ENCODE data around the gene TUBA1B. TPM values are rescaled to one million over a fixed set of nuclear protein-coding genes. Genes with fewer than 3 reads are reported as not detected.
A peak's percentile ranks its signal among the peaks of the same experiment; 100 is the strongest.
"Not testable (repeated sequence)": the region's sequence is repeated elsewhere in the genome, so short reads cannot be mapped to it uniquely, and the experiment has no call there.

Gene TUBA1B
- polyA plus RNA-seq, 1 donor: 751 TPM

DNA sequence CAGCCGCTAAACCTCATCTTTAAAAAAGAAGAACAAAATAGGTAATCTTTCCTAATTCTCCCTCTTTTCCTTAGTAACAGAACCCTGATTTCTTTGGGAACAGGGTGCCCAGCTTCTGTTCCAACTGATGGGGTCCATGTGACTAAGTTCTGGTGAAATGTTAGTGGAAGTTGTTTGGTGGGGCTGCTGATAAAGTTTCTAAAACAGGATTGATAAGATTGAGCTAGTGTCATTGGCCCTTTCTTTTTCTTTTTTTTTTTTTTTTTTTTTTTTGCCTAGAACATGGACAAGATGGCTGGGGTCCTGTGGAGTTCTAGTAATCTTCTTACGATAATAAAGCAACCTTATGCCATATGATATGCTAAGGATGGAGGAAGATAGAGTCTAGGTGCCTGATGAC, 16.2 kb upstream of the TUBA1B start:
- DNase-seq: no peak
- no CpG with 5 or more reads among the region's 2 CpGs for WGBS (ENCODE audit: insufficient coverage, low lambda C conversion rate)
- no peaks in the 10 kb centered on the region for H3K27me3 ChIP-seq (ENCODE audit: control insufficient read depth, insufficient read depth, low read length)
- no peak overlapping the region for H3K27ac ChIP-seq (ENCODE audit: low read length)
- H3K36me3 ChIP-seq (ENCODE audit: control insufficient read depth, insufficient read depth, low read length): no peaks in the 10 kb centered on the region
- no peak overlapping the region for H3K4me3 ChIP-seq (ENCODE audit: low read length)
- no peaks in the 10 kb centered on the region for H3K9me3 ChIP-seq (ENCODE audit: control insufficient read depth, low read depth, low read length)
- no peaks in the 10 kb centered on the region for H3K4me1 ChIP-seq (ENCODE audit: control insufficient read depth, insufficient read depth, low read length)

GRCh38 chr12:49146406-49146805, 15.2 kb upstream of the TUBA1B start:
- no peaks in the 10 kb centered on the region for H3K36me3 ChIP-seq (ENCODE audit: control insufficient read depth, insufficient read depth, low read length)
- H3K4me1 ChIP-seq (ENCODE audit: control insufficient read depth, insufficient read depth, low read length): no peaks in the 10 kb centered on the region
- no peaks in the 10 kb centered on the region for H3K9me3 ChIP-seq (ENCODE audit: control insufficient read depth, low read depth, low read length)
- no peak overlapping the region for H3K27ac ChIP-seq (ENCODE audit: low read length)
- H3K27me3 ChIP-seq (ENCODE audit: control insufficient read depth, insufficient read depth, low read length): no peaks in the 10 kb centered on the region
- no peak overlapping the region for H3K4me3 ChIP-seq (ENCODE audit: low read length)
- WGBS (ENCODE audit: insufficient coverage, low lambda C conversion rate): no CpG with 5 or more reads among the region's 1 CpG
- DNase-seq: no peak

GRCh38 chr12:49144384-49144783, 13.2 kb upstream of the TUBA1B start:
- Histone ChIP-seq H3K36me3 (ENCODE audit: control insufficient read depth, insufficient read depth, low read length) (no peaks in the 10 kb centered on the region), H3K27me3 (ENCODE audit: control insufficient read depth, insufficient read depth, low read length) (no peaks in the 10 kb centered on the region), H3K27ac (ENCODE audit: low read length) (no peak overlapping the region), H3K4me1 (ENCODE audit: control insufficient read depth, insufficient read depth, low read length) (no peaks in the 10 kb centered on the region), H3K4me3 (ENCODE audit: low read length) (no peak overlapping the region), H3K9me3 (ENCODE audit: control insufficient read depth, low read depth, low read length) (no peaks in the 10 kb centered on the region)
- no peak for DNase-seq
- WGBS (ENCODE audit: insufficient coverage, low lambda C conversion rate): 80% methylated on average over 1 of the region's 2 CpGs

DNA sequence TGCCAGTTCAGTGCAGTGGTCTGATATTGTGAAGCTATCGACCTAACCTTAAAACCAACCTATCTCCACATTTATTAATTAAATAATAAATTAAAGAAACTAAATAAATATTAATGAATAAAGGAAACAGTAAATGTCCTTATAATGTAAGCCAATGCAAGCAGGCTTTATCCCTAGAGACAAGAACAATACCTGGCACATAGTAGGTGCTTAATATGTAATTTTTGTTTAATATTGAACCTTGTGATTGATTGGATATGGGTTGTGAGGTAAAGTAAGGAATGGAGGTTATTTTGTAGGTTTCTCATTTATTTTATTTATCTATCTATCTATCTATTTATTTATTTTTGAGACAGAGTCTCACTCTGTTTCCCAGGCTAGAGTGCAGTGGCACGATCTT, 7.8 kb upstream of the TUBA1B start:
- H3K27me3 ChIP-seq (ENCODE audit: control insufficient read depth, insufficient read depth, low read length): no peaks in the 10 kb centered on the region
- H3K4me3 ChIP-seq (ENCODE audit: low read length): no peak overlapping the region
- no peak overlapping the region for H3K27ac ChIP-seq (ENCODE audit: low read length)
- no peaks in the 10 kb centered on the region for H3K4me1 ChIP-seq (ENCODE audit: control insufficient read depth, insufficient read depth, low read length)
- H3K9me3 ChIP-seq (ENCODE audit: control insufficient read depth, low read depth, low read length): no peaks in the 10 kb centered on the region
- no peaks in the 10 kb centered on the region for H3K36me3 ChIP-seq (ENCODE audit: control insufficient read depth, insufficient read depth, low read length)
- DNase-seq: no peak
- no CpG with 5 or more reads among the region's 2 CpGs for WGBS (ENCODE audit: insufficient coverage, low lambda C conversion rate)

DNA sequence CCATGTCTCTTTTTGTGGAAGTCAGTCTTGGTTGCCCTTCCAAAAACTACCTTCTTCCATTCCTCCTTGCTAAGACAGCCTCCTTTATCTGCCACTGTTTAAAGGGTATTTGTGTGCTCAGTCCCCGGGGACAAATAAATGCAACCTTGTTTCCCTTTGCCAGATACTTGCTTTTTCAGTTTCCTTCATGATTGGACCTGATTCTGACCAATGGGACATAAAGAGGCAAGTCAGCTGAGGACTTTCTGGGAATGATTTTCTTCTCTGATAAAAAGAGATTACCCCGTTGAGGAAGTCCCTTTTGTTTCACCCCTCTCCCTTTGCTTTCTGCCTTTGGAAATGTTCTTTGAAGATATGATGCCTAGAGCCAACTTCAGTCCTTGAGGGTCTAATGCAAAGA, 7.4 kb upstream of the TUBA1B start:
- no peaks in the 10 kb centered on the region for H3K27me3 ChIP-seq (ENCODE audit: control insufficient read depth, insufficient read depth, low read length)
- peak in 1 of 2 donors; percentile 4 for DNase-seq
- no peak overlapping the region for H3K4me3 ChIP-seq (ENCODE audit: low read length)
- H3K36me3 ChIP-seq (ENCODE audit: control insufficient read depth, insufficient read depth, low read length): no peaks in the 10 kb centered on the region
- H3K27ac ChIP-seq (ENCODE audit: low read length): no peak overlapping the region
- H3K9me3 ChIP-seq (ENCODE audit: control insufficient read depth, low read depth, low read length): no peaks in the 10 kb centered on the region
- no peaks in the 10 kb centered on the region for H3K4me1 ChIP-seq (ENCODE audit: control insufficient read depth, insufficient read depth, low read length)
- no CpG with 5 or more reads among the region's 2 CpGs for WGBS (ENCODE audit: insufficient coverage, low lambda C conversion rate)

- Histone ChIP-seq H3K9me3 (ENCODE audit: control insufficient read depth, low read depth, low read length) (no peaks in the 10 kb centered on the region), H3K4me3 (ENCODE audit: low read length) (no peak overlapping the region), H3K27ac (ENCODE audit: low read length) (no peak overlapping the region), H3K27me3 (ENCODE audit: control insufficient read depth, insufficient read depth, low read length) (no peaks in the 10 kb centered on the region), H3K36me3 (ENCODE audit: control insufficient read depth, insufficient read depth, low read length) (no peaks in the 10 kb centered on the region), H3K4me1 (ENCODE audit: control insufficient read depth, insufficient read depth, low read length) (no peaks in the 10 kb centered on the region)
- DNase-seq: no peak
- no CpG with 5 or more reads among the region's 1 CpG for WGBS (ENCODE audit: insufficient coverage, low lambda C conversion rate)
Observed at GRCh38 chr12:49137476-49137875, 6.3 kb upstream of the TUBA1B start.

- H3K4me1 ChIP-seq (ENCODE audit: control insufficient read depth, insufficient read depth, low read length); DNase-seq; H3K4me3 ChIP-seq (ENCODE audit: low read length); H3K36me3 ChIP-seq (ENCODE audit: control insufficient read depth, insufficient read depth, low read length); H3K27me3 ChIP-seq (ENCODE audit: control insufficient read depth, insufficient read depth, low read length); H3K9me3 ChIP-seq (ENCODE audit: control insufficient read depth, low read depth, low read length); H3K27ac ChIP-seq (ENCODE audit: low read length): not testable (repeated sequence)
- WGBS (ENCODE audit: insufficient coverage, low lambda C conversion rate): no CpG with 5 or more reads among the region's 3 CpGs
Observed at GRCh38 chr12:49136997-49137396, 5.8 kb upstream of the TUBA1B start.

DNA sequence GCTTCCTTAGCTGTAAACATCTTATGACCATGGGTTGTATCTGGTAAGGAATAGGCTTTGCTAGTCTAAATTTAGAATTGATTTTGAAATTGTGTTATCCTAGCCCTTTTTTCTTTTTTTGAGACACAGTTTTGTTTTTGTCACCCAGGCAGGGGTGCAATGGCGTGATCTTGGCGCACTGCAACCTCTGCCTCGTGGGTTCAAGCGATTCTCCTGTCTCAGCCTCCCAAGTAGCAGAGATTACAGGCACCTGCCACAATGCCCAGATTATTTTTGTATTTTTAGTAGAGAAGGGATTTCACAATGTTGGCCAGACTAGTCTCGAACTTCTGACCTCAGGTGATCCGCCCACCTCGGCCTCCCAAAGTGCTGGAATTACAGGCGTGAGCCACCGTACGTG, 2.4 kb upstream of the TUBA1B start:
- WGBS (ENCODE audit: insufficient coverage, low lambda C conversion rate): no CpG with 5 or more reads among the region's 10 CpGs
- Histone ChIP-seq H3K4me3 (ENCODE audit: low read length) (no peak overlapping the region), H3K27me3 (ENCODE audit: control insufficient read depth, insufficient read depth, low read length) (no peaks in the 10 kb centered on the region), H3K9me3 (ENCODE audit: control insufficient read depth, low read depth, low read length) (no peaks in the 10 kb centered on the region), H3K27ac (ENCODE audit: low read length) (no peak overlapping the region), H3K36me3 (ENCODE audit: control insufficient read depth, insufficient read depth, low read length) (peaks cover 12% of the 10 kb centered on the region), H3K4me1 (ENCODE audit: control insufficient read depth, insufficient read depth, low read length) (peaks cover 12% of the 10 kb centered on the region)
- no peak for DNase-seq

- WGBS (ENCODE audit: insufficient coverage, low lambda C conversion rate): no CpG with 5 or more reads among the region's 5 CpGs
- no peak overlapping the region for H3K27ac ChIP-seq (ENCODE audit: low read length)
- H3K27me3 ChIP-seq (ENCODE audit: control insufficient read depth, insufficient read depth, low read length): no peaks in the 10 kb centered on the region
- no peaks in the 10 kb centered on the region for H3K9me3 ChIP-seq (ENCODE audit: control insufficient read depth, low read depth, low read length)
- H3K36me3 ChIP-seq (ENCODE audit: control insufficient read depth, insufficient read depth, low read length): peaks cover 12% of the 10 kb centered on the region
- no peak for DNase-seq
- H3K4me3 ChIP-seq (ENCODE audit: low read length): no peak overlapping the region
- peaks cover 12% of the 10 kb centered on the region for H3K4me1 ChIP-seq (ENCODE audit: control insufficient read depth, insufficient read depth, low read length)
Observed at GRCh38 chr12:49133014-49133413, 1.8 kb upstream of the TUBA1B start.

DNA sequence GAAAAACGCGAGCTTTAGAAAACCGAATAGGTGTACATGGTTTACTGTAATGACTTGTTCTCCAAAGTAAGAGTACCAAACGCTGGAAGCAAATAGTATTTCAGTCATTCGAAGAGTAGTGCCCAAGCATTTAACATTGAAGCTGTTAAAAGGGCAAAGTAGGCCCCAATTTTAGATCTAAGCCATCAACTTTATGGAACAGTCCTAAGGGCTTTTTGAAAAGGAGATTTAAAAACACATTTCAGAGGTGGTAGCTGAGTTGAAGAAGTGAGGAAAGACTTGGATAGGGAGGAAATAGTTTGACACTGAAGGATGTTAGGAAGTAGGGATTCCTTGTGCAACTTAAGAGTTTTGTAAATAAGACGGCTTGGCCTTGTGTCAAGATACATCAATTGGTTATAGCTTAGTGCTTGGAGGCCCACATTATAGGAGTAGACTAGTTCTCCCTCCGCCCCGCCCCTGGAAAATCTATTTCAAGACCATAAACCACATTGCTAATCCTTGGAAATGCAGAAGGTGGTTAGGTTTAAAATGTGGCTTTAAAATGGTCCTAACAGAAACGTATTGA, 783 bp upstream of the TUBA1B start:
- Histone ChIP-seq H3K9me3 (ENCODE audit: control insufficient read depth, low read depth, low read length) (no peaks in the 10 kb centered on the region), H3K27me3 (ENCODE audit: control insufficient read depth, insufficient read depth, low read length) (no peaks in the 10 kb centered on the region), H3K4me3 (ENCODE audit: low read length) (peak overlapping the region; percentile 44), H3K27ac (ENCODE audit: low read length) (peak overlapping the region; percentile 55), H3K36me3 (ENCODE audit: control insufficient read depth, insufficient read depth, low read length) (peaks cover 20% of the 10 kb centered on the region), H3K4me1 (ENCODE audit: control insufficient read depth, insufficient read depth, low read length) (peaks cover 12% of the 10 kb centered on the region)
- DNase-seq: peak; percentile 7 to 45
- 19% methylated on average over 5 of the region's 9 CpGs for WGBS (ENCODE audit: insufficient coverage, low lambda C conversion rate)
